ENCODE results near the gene WDR6.

DNA sequence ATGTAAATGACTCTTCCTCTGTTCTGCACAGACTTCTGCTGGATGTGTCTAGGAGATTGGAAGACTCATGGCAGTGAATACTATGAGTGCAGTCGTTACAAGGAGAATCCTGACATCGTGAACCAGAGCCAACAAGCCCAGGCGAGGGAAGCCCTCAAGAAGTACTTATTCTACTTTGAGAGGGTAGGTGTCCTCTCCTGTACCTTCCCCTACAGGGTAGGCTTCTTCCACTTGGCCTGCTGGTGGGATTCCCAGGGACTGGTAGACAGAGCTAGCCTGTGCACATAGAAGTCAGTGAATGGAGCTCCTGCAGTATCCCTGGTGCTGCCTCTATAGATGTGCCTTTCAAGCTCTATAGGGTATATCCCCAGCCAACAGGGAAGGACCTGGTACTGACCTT, 27.7 kb upstream of the WDR6 start:
- TF ChIP-seq, protein P1, sequence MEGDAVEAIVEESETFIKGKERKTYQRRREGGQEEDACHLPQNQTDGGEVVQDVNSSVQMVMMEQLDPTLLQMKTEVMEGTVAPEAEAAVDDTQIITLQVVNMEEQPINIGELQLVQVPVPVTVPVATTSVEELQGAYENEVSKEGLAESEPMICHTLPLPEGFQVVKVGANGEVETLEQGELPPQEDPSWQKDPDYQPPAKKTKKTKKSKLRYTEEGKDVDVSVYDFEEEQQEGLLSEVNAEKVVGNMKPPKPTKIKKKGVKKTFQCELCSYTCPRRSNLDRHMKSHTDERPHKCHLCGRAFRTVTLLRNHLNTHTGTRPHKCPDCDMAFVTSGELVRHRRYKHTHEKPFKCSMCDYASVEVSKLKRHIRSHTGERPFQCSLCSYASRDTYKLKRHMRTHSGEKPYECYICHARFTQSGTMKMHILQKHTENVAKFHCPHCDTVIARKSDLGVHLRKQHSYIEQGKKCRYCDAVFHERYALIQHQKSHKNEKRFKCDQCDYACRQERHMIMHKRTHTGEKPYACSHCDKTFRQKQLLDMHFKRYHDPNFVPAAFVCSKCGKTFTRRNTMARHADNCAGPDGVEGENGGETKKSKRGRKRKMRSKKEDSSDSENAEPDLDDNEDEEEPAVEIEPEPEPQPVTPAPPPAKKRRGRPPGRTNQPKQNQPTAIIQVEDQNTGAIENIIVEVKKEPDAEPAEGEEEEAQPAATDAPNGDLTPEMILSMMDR (conservative IDR thresholded peaks at IDR 0.05; ENCODE audit: low read depth, low read length), result no peak
- TF ChIP-seq EZH2 (IDR thresholded peaks at IDR 0.05; ENCODE audit: borderline replicate concordance, low read depth, low read length, poor library complexity, severe bottlenecking), result no peak

Data from A673 (cell line).